CD14-positive monocyte (primary cell): ENCODE data around the gene KIF1A. TPM values are rescaled to one million over a fixed set of nuclear protein-coding genes. Genes with fewer than 3 reads are reported as not detected.

Experiments used
- DNase-seq, 3 donors: peaks; one replicate each; pipeline ENCODE4 v3.0.0-alpha.2; 2011 to 2022
- H2AFZ ChIP-seq: 2 replicates; pipeline ENCODE4 v1.6.0; 2012; ENCODE audit warnings: mild to moderate bottlenecking, low read depth, low read length, inconsistent platforms; ENCODE audit not compliant: insufficient read depth, poor library complexity, severe bottlenecking
- H3K27ac ChIP-seq, 2 donors: 1 replicate in 1 of 2; 2 replicates in 1 of 2; pipeline ENCODE4 v1.5.1; 2012 to 2013; ENCODE audit warnings: low read length in 2 of 2, control low read depth in 1 of 2, inconsistent platforms in 1 of 2, low read depth in 1 of 2, mild to moderate bottlenecking in 1 of 2
- H3K27me3 ChIP-seq, 2 donors: one replicate each; pipeline versions ENCODE4 v1.6.0 to v1.6.1; 2011 to 2013; ENCODE audit warnings: low read length in 2 of 2; ENCODE audit not compliant: control insufficient read depth in 2 of 2, insufficient read depth in 2 of 2
- H3K36me3 ChIP-seq, 2 donors: replicated peaks in 1 of 2; 1 replicate in 1 of 2; 2 replicates in 1 of 2; pipeline versions ENCODE4 v1.5.1 to v1.6.1; 2012 to 2013; ENCODE audit warnings: low read length in 2 of 2, control low read depth in 1 of 2, inconsistent platforms in 1 of 2, mild to moderate bottlenecking in 1 of 2; ENCODE audit not compliant: insufficient read depth in 2 of 2, control insufficient read depth in 1 of 2
- H3K4me1 ChIP-seq, 2 donors: 1 replicate in 1 of 2; 2 replicates in 1 of 2; pipeline versions ENCODE4 v1.5.1 to v1.6.1; 2012 to 2013; ENCODE audit warnings: low read length in 2 of 2, control low read depth in 1 of 2, inconsistent platforms in 1 of 2, mild to moderate bottlenecking in 1 of 2, moderate library complexity in 1 of 2; ENCODE audit not compliant: insufficient read depth in 2 of 2, control insufficient read depth in 1 of 2
- H3K4me2 ChIP-seq: replicated peaks from 2 replicates; pipeline ENCODE3; 2012; ENCODE audit warnings: low read length, moderate library complexity, mild to moderate bottlenecking; ENCODE audit not compliant: poor library complexity, severe bottlenecking; ENCODE audit errors: extremely low read depth
- H3K4me3 ChIP-seq, 3 experiments: fragments of 200-600 bp in 1 of 3; sonication (generic) in 1 of 3; replicated peaks in 1 of 3; 1 replicate in 2 of 3; 2 replicates in 1 of 3; pipeline ENCODE4 v1.5.1; 2011 to 2013; ENCODE audit warnings: low read length in 3 of 3, mild to moderate bottlenecking in 3 of 3, control low read depth in 2 of 3, low read depth in 2 of 3, inconsistent platforms in 1 of 3, moderate library complexity in 1 of 3
- H3K79me2 ChIP-seq: 2 replicates; pipeline ENCODE4 v1.6.0; 2012; ENCODE audit warnings: mild to moderate bottlenecking, control low read depth, inconsistent platforms, low read length, moderate library complexity; ENCODE audit not compliant: insufficient read depth
- H3K9ac ChIP-seq: 2 replicates; pipeline ENCODE4 v1.6.0; 2017; ENCODE audit warnings: low read length, mild to moderate bottlenecking; ENCODE audit not compliant: insufficient read depth, poor library complexity, severe bottlenecking
- H3K9me3 ChIP-seq, 2 donors: replicated peaks in 1 of 2; 1 replicate in 1 of 2; 2 replicates in 1 of 2; pipeline versions ENCODE4 v1.5.1 to v1.6.1; 2012 to 2013; ENCODE audit warnings: low read length in 2 of 2, control low read depth in 1 of 2; ENCODE audit not compliant: control insufficient read depth in 1 of 2, insufficient read depth in 1 of 2
- H4K20me1 ChIP-seq: 2 replicates; pipeline ENCODE4 v1.6.0; 2012; ENCODE audit warnings: mild to moderate bottlenecking, low read length, control low read depth, moderate library complexity; ENCODE audit not compliant: insufficient read depth
- H3K27ac Mint-ChIP-seq, 7 donors: one replicate each; pipeline ENCODE4 v1.8.0; 2020; ENCODE audit warnings: mild to moderate bottlenecking in 7 of 7, mixed read lengths in 7 of 7, moderate library complexity in 6 of 7, inconsistent platforms in 2 of 7
- H3K27me3 Mint-ChIP-seq, 3 donors: one replicate each; pipeline ENCODE4 v1.8.0; 2021 to 2022; ENCODE audit warnings: low read depth in 3 of 3, mild to moderate bottlenecking in 3 of 3, mixed read lengths in 3 of 3, moderate library complexity in 3 of 3, inconsistent platforms in 1 of 3
- H3K36me3 Mint-ChIP-seq, 2 donors: one replicate each; pipeline ENCODE4 v1.8.0; 2020; ENCODE audit warnings: mixed read lengths in 2 of 2, inconsistent platforms in 1 of 2, mild to moderate bottlenecking in 1 of 2
- H3K4me1 Mint-ChIP-seq: one replicate; pipeline ENCODE4 v1.8.0; 2020; ENCODE audit warnings: mild to moderate bottlenecking, mixed read lengths
- H3K4me3 Mint-ChIP-seq, 2 donors: one replicate each; pipeline ENCODE4 v1.8.0; 2020; ENCODE audit warnings: mild to moderate bottlenecking in 2 of 2, mixed read lengths in 2 of 2, moderate library complexity in 1 of 2
- H3K9me3 Mint-ChIP-seq, 7 donors: one replicate each; pipeline ENCODE4 v1.8.0; 2020 to 2022; ENCODE audit warnings: mixed read lengths in 7 of 7, mild to moderate bottlenecking in 6 of 7, moderate library complexity in 6 of 7, inconsistent platforms in 2 of 7
- WGBS: methylation state at CpG from one replicate; pipeline ENCODE4 v1.1.5; 2013; ENCODE audit warnings: missing lambda C conversion rate; ENCODE audit not compliant: insufficient coverage; 5-methylcytosine and 5-hydroxymethylcytosine counted together
- intact Hi-C, 2 donors: fragments of 100-400 bp; cut with micrococcal nuclease; formaldehyde crosslinking; loops; one replicate each; pipeline versions ENCODE4 v1.15.0 to v1.15.1; 2023
- polyA plus RNA-seq, 3 donors: library from polyadenylated mRNA; depleted of rRNA in 1 of 3; unstranded in 2 of 3; stranded (reverse) in 1 of 3; fragments of 300-500 nt in 2 of 3; fragments of >200 nt in 1 of 3; fragmentation: Illumina TruSeq in 2 of 3; gene quantifications; 1 replicate in 2 of 3; 2 replicates in 1 of 3; pipeline ENCODE4 v1.2.3, GENCODE V29; 2012 to 2021
- TF ChIP-seq, protein P1 (sequence below): fragments of 200-600 bp; IDR thresholded peaks from one replicate; pipeline ENCODE4 v1.8.0; 2022; ENCODE audit warnings: antibody characterized with exemption, mild to moderate bottlenecking

Gene KIF1A
- polyA plus RNA-seq, 3 donors, result not detected

- no peak overlapping the region for H2AFZ ChIP-seq
- H3K9me3 Mint-ChIP-seq, result no peaks in the 10 kb centered on the region
- H3K36me3 ChIP-seq, result no peaks in the 10 kb centered on the region
Observed at GRCh38 chr2:240837621-240838020, 17.6 kb upstream of the KIF1A start.

GRCh38 chr2:240836781-240837467, 16.9 kb upstream of the KIF1A start:
- H3K4me3 ChIP-seq, result no peak overlapping the region
- no peaks in the 10 kb centered on the region for H4K20me1 ChIP-seq
- H3K27ac ChIP-seq, result no peak overlapping the region
- Mint-ChIP-seq H3K36me3 (no peaks in the 10 kb centered on the region), H3K27me3 (peaks cover 8 to 22% (median 12%) of the 10 kb centered on the region in 3 donors), H3K9me3 (peaks cover 0 to 2% (median under 1%) of the 10 kb centered on the region in 7 donors), H3K4me3 (no peak overlapping the region), H3K4me1 (peaks cover under 1% of the 10 kb centered on the region), H3K27ac (no peak overlapping the region)
- no peak overlapping the region for H3K9ac ChIP-seq
- H3K4me1 ChIP-seq, result peaks cover 2 to 7% of the 10 kb centered on the region in 2 donors
- H3K36me3 ChIP-seq, result no peaks in the 10 kb centered on the region
- H3K27me3 ChIP-seq, result peaks cover 0 to under 1% of the 10 kb centered on the region in 2 donors
- TF ChIP-seq, protein P1, sequence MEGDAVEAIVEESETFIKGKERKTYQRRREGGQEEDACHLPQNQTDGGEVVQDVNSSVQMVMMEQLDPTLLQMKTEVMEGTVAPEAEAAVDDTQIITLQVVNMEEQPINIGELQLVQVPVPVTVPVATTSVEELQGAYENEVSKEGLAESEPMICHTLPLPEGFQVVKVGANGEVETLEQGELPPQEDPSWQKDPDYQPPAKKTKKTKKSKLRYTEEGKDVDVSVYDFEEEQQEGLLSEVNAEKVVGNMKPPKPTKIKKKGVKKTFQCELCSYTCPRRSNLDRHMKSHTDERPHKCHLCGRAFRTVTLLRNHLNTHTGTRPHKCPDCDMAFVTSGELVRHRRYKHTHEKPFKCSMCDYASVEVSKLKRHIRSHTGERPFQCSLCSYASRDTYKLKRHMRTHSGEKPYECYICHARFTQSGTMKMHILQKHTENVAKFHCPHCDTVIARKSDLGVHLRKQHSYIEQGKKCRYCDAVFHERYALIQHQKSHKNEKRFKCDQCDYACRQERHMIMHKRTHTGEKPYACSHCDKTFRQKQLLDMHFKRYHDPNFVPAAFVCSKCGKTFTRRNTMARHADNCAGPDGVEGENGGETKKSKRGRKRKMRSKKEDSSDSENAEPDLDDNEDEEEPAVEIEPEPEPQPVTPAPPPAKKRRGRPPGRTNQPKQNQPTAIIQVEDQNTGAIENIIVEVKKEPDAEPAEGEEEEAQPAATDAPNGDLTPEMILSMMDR, result no peak
- no peak overlapping the region for H2AFZ ChIP-seq
- peaks cover 0 to under 1% of the 10 kb centered on the region in 2 donors for H3K9me3 ChIP-seq
- no peaks in the 10 kb centered on the region for H3K79me2 ChIP-seq
- H3K4me2 ChIP-seq, result no peak overlapping the region
- intact Hi-C loops, result loop anchor here in 1 of 2 donors (10.0 kb wide), 1 partner anchor 322 kb away; no protein-coding TSS in a partner anchor
- 92% methylated on average over 14 of the region's 17 CpGs for WGBS
- DNase-seq, result no peak

More at GRCh38 chr2:240837621-240838020, 17.6 kb upstream of the KIF1A start:
- no peak overlapping the region for H3K27ac Mint-ChIP-seq
- Histone ChIP-seq H3K9ac (no peak overlapping the region), H3K79me2 (no peaks in the 10 kb centered on the region), H3K4me1 (no peaks in the 10 kb centered on the region), H3K4me3 (no peak overlapping the region), H3K27me3 (no peaks in the 10 kb centered on the region), H3K4me2 (no peak overlapping the region), H3K9me3 (no peaks in the 10 kb centered on the region), H3K27ac (no peak overlapping the region), H4K20me1 (no peaks in the 10 kb centered on the region)
- TF ChIP-seq, protein P1, result no peak
- H3K4me3 Mint-ChIP-seq, result no peak overlapping the region
- peaks cover 8 to 19% (median 12%) of the 10 kb centered on the region in 3 donors for H3K27me3 Mint-ChIP-seq
- H3K36me3 Mint-ChIP-seq, result no peaks in the 10 kb centered on the region
- DNase-seq, result no peak
- no peaks in the 10 kb centered on the region for H3K4me1 Mint-ChIP-seq
- intact Hi-C loops, result loop anchor here in 1 of 2 donors (10.0 kb wide), 1 partner anchor 323 kb away; no protein-coding TSS in a partner anchor
- WGBS, result 85% methylated on average over 2 of the region's 4 CpGs
